Measurements from ENCODE around the gene SCGB3A2. TPM values are rescaled to one million over a fixed set of nuclear protein-coding genes. Genes with fewer than 3 reads are reported as not detected.

Gene SCGB3A2
- total and polyA plus RNA-seq, 8 donors, result 0.24 to 0.76 TPM; not detected in 6

DNA sequence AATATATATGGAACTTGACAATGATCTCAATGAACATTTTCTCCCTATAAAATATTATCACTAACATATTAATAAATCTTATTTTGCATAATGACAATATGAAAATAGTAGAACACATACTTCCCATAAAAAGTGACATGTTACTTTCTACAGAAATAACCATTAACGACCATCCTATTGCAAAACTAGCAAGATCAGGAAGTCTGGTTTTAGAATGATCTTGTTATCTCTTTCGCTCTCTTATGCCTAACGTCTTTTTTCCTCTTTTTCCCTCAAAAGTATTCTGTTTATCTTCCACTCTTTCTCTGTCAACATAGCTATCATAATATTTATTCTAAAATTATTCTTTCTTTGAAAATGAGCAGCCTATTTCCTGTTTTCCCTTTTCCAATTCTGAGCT, 49.4 kb downstream of the SCGB3A2 start:
- Histone ChIP-seq H3K4me1 (no peaks in the 10 kb centered on the region), H3K36me3 (no peaks in the 10 kb centered on the region), H3K4me3 (no peak overlapping the region), H3K27ac (no peak overlapping the region), H3K27me3 (no peaks in the 10 kb centered on the region), H3K9me3 (no peaks in the 10 kb centered on the region)
- ATAC-seq, result no peak
- no peak for FAIRE-seq
- intact Hi-C loops (cut with DNase I), result no loop called here
- TF ChIP-seq, protein P1, sequence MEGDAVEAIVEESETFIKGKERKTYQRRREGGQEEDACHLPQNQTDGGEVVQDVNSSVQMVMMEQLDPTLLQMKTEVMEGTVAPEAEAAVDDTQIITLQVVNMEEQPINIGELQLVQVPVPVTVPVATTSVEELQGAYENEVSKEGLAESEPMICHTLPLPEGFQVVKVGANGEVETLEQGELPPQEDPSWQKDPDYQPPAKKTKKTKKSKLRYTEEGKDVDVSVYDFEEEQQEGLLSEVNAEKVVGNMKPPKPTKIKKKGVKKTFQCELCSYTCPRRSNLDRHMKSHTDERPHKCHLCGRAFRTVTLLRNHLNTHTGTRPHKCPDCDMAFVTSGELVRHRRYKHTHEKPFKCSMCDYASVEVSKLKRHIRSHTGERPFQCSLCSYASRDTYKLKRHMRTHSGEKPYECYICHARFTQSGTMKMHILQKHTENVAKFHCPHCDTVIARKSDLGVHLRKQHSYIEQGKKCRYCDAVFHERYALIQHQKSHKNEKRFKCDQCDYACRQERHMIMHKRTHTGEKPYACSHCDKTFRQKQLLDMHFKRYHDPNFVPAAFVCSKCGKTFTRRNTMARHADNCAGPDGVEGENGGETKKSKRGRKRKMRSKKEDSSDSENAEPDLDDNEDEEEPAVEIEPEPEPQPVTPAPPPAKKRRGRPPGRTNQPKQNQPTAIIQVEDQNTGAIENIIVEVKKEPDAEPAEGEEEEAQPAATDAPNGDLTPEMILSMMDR (IDR thresholded peaks at IDR 0.05), result no peak
- 61 to 62% methylated on average over 3 of the region's 3 CpGs for WGBS, 2 donors
- no peak for DNase-seq

DNA sequence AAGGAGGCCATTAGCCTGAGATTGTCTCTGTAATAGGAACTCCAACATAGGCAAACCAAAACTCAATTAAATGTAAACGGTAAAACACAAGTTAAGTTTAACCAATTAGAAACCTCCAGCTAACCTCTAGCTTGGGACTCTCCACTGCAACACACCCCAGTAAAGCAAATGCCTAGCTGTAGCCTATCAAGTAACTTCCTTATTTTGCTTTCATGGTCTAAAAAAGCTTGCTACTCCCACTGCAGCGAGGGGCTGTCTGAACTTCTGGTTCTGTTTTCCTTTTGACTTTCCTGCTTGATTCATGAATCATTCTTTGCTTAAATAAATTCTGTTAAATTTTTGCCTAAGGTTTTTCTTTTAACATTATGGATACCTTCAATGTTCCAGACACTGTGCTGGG, 52.3 kb downstream of the SCGB3A2 start:
- Histone ChIP-seq H3K36me3 (no peaks in the 10 kb centered on the region), H3K9me3 (no peaks in the 10 kb centered on the region), H3K27ac (no peak overlapping the region), H3K4me1 (no peaks in the 10 kb centered on the region), H3K27me3 (no peaks in the 10 kb centered on the region), H3K4me3 (no peak overlapping the region)
- peak in 1 of 4 donors; percentile 64 for ATAC-seq
- WGBS, 2 donors, result 67 to 80% methylated on average over 2 of the region's 2 CpGs
- TF ChIP-seq, protein P1 (IDR thresholded peaks at IDR 0.05), result no peak
- intact Hi-C loops (cut with DNase I), result loop anchor here in 1 of 3 donors (5.0 to 10.0 kb wide), 2 partner anchors 43 to 306 kb away; no protein-coding TSS in a partner anchor
- no peak for DNase-seq
- FAIRE-seq, result no peak

Other genes starting within 250 kb of the SCGB3A2 start
- gene JAKMIP2, start 96.0 kb upstream of the SCGB3A2 start, total RNA-seq, result 1 to 10 TPM in 1 of 6 donors, under 1 TPM in 5; 0.19 to 1.3 (median 0.67) TPM
- gene JAKMIP2, start 96.0 kb upstream of the SCGB3A2 start, polyA plus RNA-seq, result 1 to 10 TPM in 1 of 2 donors, under 1 TPM in 1; 0.53 to 2.6 TPM
- gene SPINK1, start 47.0 kb upstream of the SCGB3A2 start, total RNA-seq, result over 10,000 TPM; 18,043 to 26,066 (median 20,523) TPM
- gene SPINK1, start 47.0 kb upstream of the SCGB3A2 start, polyA plus RNA-seq, result over 10,000 TPM in 1 of 2 donors, 1,000 to 10,000 TPM in 1; 5,539 to 23,743 TPM
- gene C5orf46, start 27.8 kb downstream of the SCGB3A2 start, total RNA-seq, result 1 to 10 TPM in 1 of 6 donors, under 1 TPM in 1, not detected in 4; 0.47 to 2.3 TPM
- 1 to 10 TPM in 1 of 2 donors, not detected in 1; 1.8 TPM for gene C5orf46, start 27.8 kb downstream of the SCGB3A2 start, polyA plus RNA-seq
- gene SPINK5, start 185.3 kb downstream of the SCGB3A2 start, total RNA-seq, result under 1 TPM in 4 of 6 donors, not detected in 2; 0.17 to 0.31 (median 0.21) TPM
- gene SPINK5, start 185.3 kb downstream of the SCGB3A2 start, polyA plus RNA-seq, result under 1 TPM; 0.23 to 0.27 TPM